LoVo (cell line): ENCODE measurements around the gene KIF19.
"Not testable (repeated sequence)": the region's sequence is repeated elsewhere in the genome, so short reads cannot be mapped to it uniquely, and the experiment has no call there.

ENCODE experiments used
- DNase-seq: peaks from one replicate; pipeline ENCODE4 v3.0.0-alpha.2; 2016; ENCODE audit warnings: low spot score

KIF19 gene

GRCh38 chr17:74389937-74390679, 64.1 kb downstream of the KIF19 start:
- DNase-seq: no peak

GRCh38 chr17:74390680-74391653, 64.9 kb downstream of the KIF19 start:
- DNase-seq: no peak

- DNase-seq: no peak
Observed at GRCh38 chr17:74391771-74392170, 65.7 kb downstream of the KIF19 start.

- DNase-seq: no peak
Observed at GRCh38 chr17:74392848-74393247, 66.8 kb downstream of the KIF19 start.

- DNase-seq: no peak
Observed at GRCh38 chr17:74393346-74393942, 67.4 kb downstream of the KIF19 start.

- no peak for DNase-seq
Observed at GRCh38 chr17:74394275-74394950, 68.4 kb downstream of the KIF19 start.

GRCh38 chr17:74394977-74395376, 69.0 kb downstream of the KIF19 start:
- DNase-seq: no peak

- no peak for DNase-seq
Observed at GRCh38 chr17:74396567-74396966, 70.5 kb downstream of the KIF19 start.

GRCh38 chr17:74402048-74402447, 76.0 kb downstream of the KIF19 start:
- DNase-seq: no peak

GRCh38 chr17:74403512-74404137, 77.6 kb downstream of the KIF19 start:
- no peak for DNase-seq

- no peak for DNase-seq
Observed at GRCh38 chr17:74404218-74404617, 78.2 kb downstream of the KIF19 start.

- no peak for DNase-seq
Observed at GRCh38 chr17:74404789-74405188, 78.8 kb downstream of the KIF19 start.

- not testable (repeated sequence) for DNase-seq
Observed at GRCh38 chr17:74405311-74405710, 79.3 kb downstream of the KIF19 start.
